IPS DF 6.9 (cell line): Measurements from ENCODE around the gene CACUL1.

Source experiments
- DNase-seq: peaks from one replicate; pipeline ENCODE4 v3.0.0-alpha.2; 2013; ENCODE audit warnings: low read depth, low spot score
- H3K27ac ChIP-seq: one replicate; pipeline ENCODE4 v1.5.1; 2013; ENCODE audit warnings: low read length, control low read depth
- H3K27me3 ChIP-seq: 2 replicates; pipeline ENCODE4 v1.6.1; 2013; ENCODE audit warnings: mild to moderate bottlenecking, low read length; ENCODE audit not compliant: control insufficient read depth, insufficient read depth
- H3K36me3 ChIP-seq: 2 replicates; pipeline ENCODE4 v1.6.1; 2013; ENCODE audit warnings: low read length; ENCODE audit not compliant: control insufficient read depth, insufficient read depth
- H3K4me1 ChIP-seq: 2 replicates; pipeline ENCODE4 v1.6.1; 2013; ENCODE audit warnings: low read length; ENCODE audit not compliant: control insufficient read depth, insufficient read depth
- H3K4me3 ChIP-seq: 2 replicates; pipeline ENCODE4 v1.5.1; 2013; ENCODE audit warnings: mild to moderate bottlenecking, low read length
- H3K9me3 ChIP-seq: 2 replicates; pipeline ENCODE4 v1.6.1; 2013; ENCODE audit warnings: low read length, inconsistent platforms; ENCODE audit not compliant: control insufficient read depth, insufficient read depth
- WGBS: extraction: QIAGEN DNeasy Blood & Tissue Kit; methylation state at CpG from one replicate; pipeline ENCODE4 v1.1.7; 2013; ENCODE audit warnings: mixed read lengths, missing lambda C conversion rate; ENCODE audit not compliant: insufficient read length, insufficient coverage; 5-methylcytosine and 5-hydroxymethylcytosine counted together

CACUL1 gene

GRCh38 chr10:118769898-118770600 lies 15.3 kb upstream of the CACUL1 start:
- no CpG with 5 or more reads among the region's 9 CpGs for WGBS

GRCh38 chr10:118768041-118768919 lies 13.5 kb upstream of the CACUL1 start:
- Histone ChIP-seq H3K4me1 (no peaks in the 10 kb centered on the region), H3K4me3 (no peak overlapping the region), H3K36me3 (no peaks in the 10 kb centered on the region), H3K9me3 (no peaks in the 10 kb centered on the region), H3K27me3 (no peaks in the 10 kb centered on the region), H3K27ac (no peak overlapping the region)
- WGBS: no CpG with 5 or more reads among the region's 6 CpGs
- DNase-seq: no peak

More at GRCh38 chr10:118769898-118770600, 15.3 kb upstream of the CACUL1 start:
- Histone ChIP-seq H3K4me3 (no peak overlapping the region), H3K36me3 (no peaks in the 10 kb centered on the region), H3K27ac (no peak overlapping the region), H3K9me3 (no peaks in the 10 kb centered on the region), H3K4me1 (no peaks in the 10 kb centered on the region), H3K27me3 (no peaks in the 10 kb centered on the region)
- DNase-seq: no peak

DNA sequence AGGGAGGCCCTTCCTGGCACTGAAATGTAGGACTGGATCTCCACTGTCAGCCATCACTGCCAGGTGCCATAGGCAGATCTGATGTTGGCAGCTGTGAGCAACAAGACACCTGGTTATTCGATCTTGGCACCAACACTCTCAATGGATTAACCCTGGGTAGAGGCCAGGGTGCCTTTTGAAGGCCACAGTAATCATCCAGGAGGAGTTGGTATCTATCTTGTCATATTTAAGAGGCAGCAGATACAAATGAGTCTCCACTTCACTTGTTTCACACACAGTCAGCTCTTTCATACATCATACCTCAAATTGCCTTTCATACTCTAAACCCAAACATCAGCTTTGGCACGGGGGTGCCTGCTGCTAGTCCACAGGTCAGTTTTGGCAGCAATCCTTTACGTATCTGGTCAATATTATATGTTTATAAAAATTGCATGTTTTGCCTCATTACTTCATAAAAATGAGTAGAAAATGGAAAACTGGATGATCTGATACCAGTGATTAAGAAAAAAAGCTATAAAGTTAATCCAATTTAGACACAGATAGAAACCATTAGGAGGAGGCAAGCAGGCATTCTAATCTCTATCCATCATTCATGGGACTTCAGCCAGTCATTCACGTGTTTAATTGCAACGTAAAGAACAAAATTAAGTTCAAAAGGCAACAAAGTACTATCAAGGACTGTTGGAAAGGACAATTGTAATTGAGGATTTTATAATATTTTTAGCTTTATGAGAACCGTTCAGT lies 12.7 kb upstream of the CACUL1 start:
- Histone ChIP-seq H3K36me3 (no peaks in the 10 kb centered on the region), H3K9me3 (no peaks in the 10 kb centered on the region), H3K4me3 (no peak overlapping the region), H3K4me1 (no peaks in the 10 kb centered on the region), H3K27me3 (no peaks in the 10 kb centered on the region), H3K27ac (no peak overlapping the region)
- DNase-seq: no peak
- WGBS: no CpG with 5 or more reads among the region's 6 CpGs

DNA sequence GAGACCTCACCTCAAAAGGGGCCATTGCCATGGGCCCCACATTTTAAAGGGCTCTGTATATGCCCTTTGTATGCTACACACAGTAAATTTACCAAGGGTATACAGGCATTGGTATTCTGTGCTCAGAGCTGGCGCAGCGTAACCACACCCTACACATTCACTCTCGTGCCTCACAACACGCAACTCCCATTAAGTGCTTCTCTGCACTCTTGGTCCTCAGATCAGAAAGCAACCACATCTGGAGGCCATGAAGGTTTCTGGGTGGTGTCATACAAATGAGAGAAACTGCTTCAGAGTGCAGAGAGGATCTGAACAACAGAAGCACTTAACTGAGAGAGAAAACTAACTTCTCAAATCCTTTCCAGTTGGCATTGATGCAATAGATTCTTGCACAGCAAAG lies 9.4 kb upstream of the CACUL1 start:
- no peak overlapping the region for H3K4me3 ChIP-seq
- no CpG with 5 or more reads among the region's 4 CpGs for WGBS
- no peak for DNase-seq

GRCh38 chr10:118763202-118763988 lies 8.6 kb upstream of the CACUL1 start:
- no peaks in the 10 kb centered on the region for H3K27me3 ChIP-seq
- H3K36me3 ChIP-seq: no peaks in the 10 kb centered on the region; the same call in 1 of the 2 replicates
- H3K27ac ChIP-seq: no peak overlapping the region
- no peak for DNase-seq
- no peaks in the 10 kb centered on the region for H3K4me1 ChIP-seq
- no peak overlapping the region for H3K4me3 ChIP-seq
- H3K9me3 ChIP-seq: no peaks in the 10 kb centered on the region
- WGBS: no CpG with 5 or more reads among the region's 3 CpGs

More for the DNA sequence above, 9.4 kb upstream of the CACUL1 start:
- H3K9me3 ChIP-seq: no peaks in the 10 kb centered on the region
- H3K36me3 ChIP-seq: no peaks in the 10 kb centered on the region; the same call in 1 of the 2 replicates
- no peaks in the 10 kb centered on the region for H3K4me1 ChIP-seq
- H3K27ac ChIP-seq: no peak overlapping the region
- H3K27me3 ChIP-seq: no peaks in the 10 kb centered on the region

- no peak for DNase-seq
- Histone ChIP-seq H3K27ac (no peak overlapping the region), H3K4me3 (no peak overlapping the region), H3K36me3 (no peaks in the 10 kb centered on the region; the same call in 1 of the 2 replicates), H3K4me1 (no peaks in the 10 kb centered on the region), H3K9me3 (no peaks in the 10 kb centered on the region), H3K27me3 (no peaks in the 10 kb centered on the region)
- WGBS: no CpG with 5 or more reads among the region's 36 CpGs
Observed at GRCh38 chr10:118760265-118760664, 5.5 kb upstream of the CACUL1 start.

DNA sequence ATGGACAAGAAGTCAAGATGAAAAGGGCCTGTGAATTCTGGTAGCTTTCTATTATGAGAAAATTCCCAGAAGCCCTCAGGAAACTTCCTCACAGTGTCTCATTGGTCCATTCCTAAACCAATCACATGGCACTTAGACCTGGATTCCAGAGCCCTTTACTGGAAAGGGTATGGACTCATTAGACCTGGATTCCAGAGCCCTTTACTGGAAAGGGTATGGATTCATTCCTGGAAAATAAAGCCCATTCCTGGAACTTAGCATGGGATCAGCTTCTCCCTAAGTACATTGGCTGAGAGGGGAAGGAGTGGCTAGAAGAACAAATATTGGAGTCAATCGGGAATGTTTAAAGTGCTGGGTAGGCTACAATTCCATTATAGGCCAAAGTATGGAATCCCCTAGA lies 3.7 kb upstream of the CACUL1 start:
- WGBS: no CpG with 5 or more reads among the region's 1 CpG
- no peaks in the 10 kb centered on the region for H3K9me3 ChIP-seq
- no peak overlapping the region for H3K4me3 ChIP-seq
- H3K27ac ChIP-seq: no peak overlapping the region
- no peaks in the 10 kb centered on the region for H3K4me1 ChIP-seq
- no peaks in the 10 kb centered on the region for H3K27me3 ChIP-seq
- no peak for DNase-seq
- no peaks in the 10 kb centered on the region; the same call in 1 of the 2 replicates for H3K36me3 ChIP-seq

- Histone ChIP-seq H3K4me1 (no peaks in the 10 kb centered on the region), H3K36me3 (no peaks in the 10 kb centered on the region), H3K4me3 (peak overlapping the region; percentile 73), H3K9me3 (no peaks in the 10 kb centered on the region), H3K27ac (no peak overlapping the region), H3K27me3 (no peaks in the 10 kb centered on the region)
- no peak for DNase-seq
- whole genome bisulfite sequencing: no CpG with 5 or more reads among the region's 22 CpGs
Observed at GRCh38 chr10:118754229-118754555, 578 bp downstream of the CACUL1 start.

DNA sequence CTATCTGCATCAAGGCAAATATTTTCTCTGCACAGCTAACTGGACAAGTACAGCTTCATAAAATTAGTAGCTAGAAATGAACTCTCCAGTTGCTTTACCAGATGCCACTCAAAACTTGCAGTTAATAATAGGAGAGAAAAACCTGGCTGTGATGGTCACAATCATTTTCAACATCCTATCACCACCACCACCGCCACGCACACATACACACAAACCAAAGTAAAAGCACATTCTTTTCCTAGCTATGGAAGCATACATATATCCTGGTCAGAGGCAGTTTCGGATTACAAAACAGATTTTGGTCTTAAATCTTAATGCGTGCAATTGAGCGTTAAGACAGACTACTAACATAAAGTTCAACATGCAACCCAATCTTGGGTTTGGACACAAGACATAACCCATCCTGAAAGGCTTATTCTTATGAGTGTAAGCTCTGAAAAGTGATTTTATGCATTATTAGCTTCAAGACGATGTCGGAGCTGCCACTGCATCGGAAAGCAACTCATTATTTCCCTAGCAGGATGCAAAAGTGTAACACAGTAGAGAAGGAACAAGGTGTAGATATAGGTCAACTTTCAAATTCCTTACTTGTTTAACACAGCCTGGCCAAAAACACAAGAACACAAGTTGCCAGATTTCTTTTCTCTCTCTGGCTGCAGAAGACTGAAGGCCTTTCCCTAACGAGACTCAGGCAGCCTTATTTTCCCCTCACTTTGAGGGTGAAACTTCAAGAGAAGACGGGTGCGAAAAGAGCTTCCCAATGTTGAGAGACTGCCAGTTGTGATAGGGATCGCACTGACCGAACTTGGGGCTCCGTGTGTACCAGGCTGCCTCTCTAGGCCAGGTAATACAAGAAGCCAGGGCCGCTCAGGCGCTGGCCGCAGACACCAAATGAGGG lies 1.2 kb downstream of the CACUL1 start:
- Histone ChIP-seq H3K27me3 (no peaks in the 10 kb centered on the region), H3K36me3 (no peaks in the 10 kb centered on the region), H3K27ac (no peak overlapping the region), H3K4me1 (no peaks in the 10 kb centered on the region), H3K9me3 (no peaks in the 10 kb centered on the region), H3K4me3 (peak overlapping the region; percentile 73)
- no peak for DNase-seq
- WGBS: no CpG with 5 or more reads among the region's 17 CpGs
